Cerebellar cortex (tissue), 1 donor: ENCODE measurements around the gene CHERP.

ENCODE experiments used
- DNase-seq: peaks from one replicate; pipeline ENCODE4 v3.0.0-alpha.2; 2015; ENCODE audit warnings: low spot score

Gene CHERP

GRCh38 chr19:16542045-16542909, at the start of gene CHERP:
Gene CHERP (minus strand): TSS chr19:16542437. CDS start chr19:16542378, 59 bp downstream.
- DNase-seq = peak; percentile 93

- no peak for DNase-seq
These were observed 48.9 kb upstream of the CHERP start for GRCh38 chr19:16590876-16591802.

GRCh38 chr19:16589917-16590316, 47.7 kb upstream of the CHERP start:
- DNase-seq = no peak

- DNase-seq = no peak
These were observed 46.8 kb upstream of the CHERP start for GRCh38 chr19:16588824-16589577.

- peak; percentile 70 for DNase-seq
These were observed 45.9 kb upstream of the CHERP start for GRCh38 chr19:16587833-16588823.

- DNase-seq = no peak
These were observed 45.0 kb upstream of the CHERP start for GRCh38 chr19:16586991-16587832.

- no peak for DNase-seq
These were observed 44.2 kb upstream of the CHERP start for GRCh38 chr19:16586477-16586871.

GRCh38 chr19:16585808-16586476, 43.7 kb upstream of the CHERP start:
- no peak for DNase-seq

- no peak for DNase-seq
These were observed 43.0 kb upstream of the CHERP start for GRCh38 chr19:16585094-16585801.

- peak; percentile 67 for DNase-seq
These were observed 42.2 kb upstream of the CHERP start for GRCh38 chr19:16584248-16585093.

- DNase-seq = no peak
These were observed 40.4 kb upstream of the CHERP start for GRCh38 chr19:16582486-16583261.

GRCh38 chr19:16581971-16582343, 39.7 kb upstream of the CHERP start:
- no peak for DNase-seq

GRCh38 chr19:16581145-16581970, 39.1 kb upstream of the CHERP start:
- DNase-seq = no peak

- DNase-seq = no peak
These were observed 37.1 kb upstream of the CHERP start for GRCh38 chr19:16579381-16579780.

GRCh38 chr19:16577531-16577985, 35.3 kb upstream of the CHERP start:
- DNase-seq = no peak
